Left lobe of liver (tissue), 2 donors: ENCODE measurements around the gene NRSN2. TPM values are rescaled to one million over a fixed set of nuclear protein-coding genes. Genes with fewer than 3 reads are reported as not detected.
"Not testable (repeated sequence)": the region's sequence is repeated elsewhere in the genome, so short reads cannot be mapped to it uniquely, and the experiment has no call there.

Experiments used
- ATAC-seq: fragments of 200-7000 bp; cut with Tn5 transposase; one replicate; pipeline ENCODE4 v1.9.1; 2020; ENCODE audit warnings: mild to moderate bottlenecking, moderate library complexity
- DNase-seq: peaks from one replicate; pipeline ENCODE4 v3.0.0-alpha.2; 2020; ENCODE audit warnings: low spot score
- total RNA-seq: library from RNA; stranded (reverse); gene quantifications from one replicate; pipeline ENCODE4 v1.2.1, GENCODE V29; 2021
- donor health status: DM: no; HTN: no; CAD: no; lungs with moderate emphysema.
- donor health status: DM: no; HTN: yes; CAD: no.

Gene NRSN2
- total RNA-seq, 1 donor from 2014 or later: 3.1 TPM

- peak; percentile 93 for DNase-seq
- peak; percentile 79 for ATAC-seq
Measured at GRCh38 chr20:324177-325044, 22.5 kb upstream of the NRSN2 start.

GRCh38 chr20:325045-325888 lies 21.6 kb upstream of the NRSN2 start, which contains the start of gene SOX12:
TSS of gene SOX12 (plus strand) at chr20:325552. CDS start at chr20:325925, 373 bp downstream.
- DNase-seq (peak; percentile 98), ATAC-seq (peak; percentile 73)

GRCh38 chr20:325889-326644 lies 20.8 kb upstream of the NRSN2 start:
- DNase-seq (peak; percentile 67), ATAC-seq (no peak)

- ATAC-seq (no peak), DNase-seq (peak; percentile 52)
Measured at GRCh38 chr20:326645-327185, 20.2 kb upstream of the NRSN2 start.

GRCh38 chr20:327186-328026 lies 19.5 kb upstream of the NRSN2 start:
- DNase-seq: peak; percentile 78
- ATAC-seq: peak; percentile 50

GRCh38 chr20:328027-328974 lies 18.6 kb upstream of the NRSN2 start:
- no peak for DNase-seq
- no peak for ATAC-seq

GRCh38 chr20:328975-329695 lies 17.8 kb upstream of the NRSN2 start:
- no peak for ATAC-seq
- no peak for DNase-seq

- ATAC-seq: no peak
- DNase-seq: no peak
Measured at GRCh38 chr20:329851-330232, 17.1 kb upstream of the NRSN2 start.

- ATAC-seq (peak; percentile 36), DNase-seq (no peak)
Measured at GRCh38 chr20:330233-331149, 16.4 kb upstream of the NRSN2 start.

- ATAC-seq: no peak
- DNase-seq: no peak
Measured at GRCh38 chr20:334578-334977, 12.3 kb upstream of the NRSN2 start.

- ATAC-seq: not testable (repeated sequence)
Measured at GRCh38 chr20:336040-336439, 10.9 kb upstream of the NRSN2 start.

GRCh38 chr20:341682-342081 lies 5.2 kb upstream of the NRSN2 start:
- no peak for DNase-seq
- ATAC-seq: no peak

More at GRCh38 chr20:336040-336439, 10.9 kb upstream of the NRSN2 start:
- DNase-seq: not testable (repeated sequence)

- ATAC-seq: no peak
- no peak for DNase-seq
Measured at GRCh38 chr20:343107-343506, 3.8 kb upstream of the NRSN2 start.

GRCh38 chr20:346033-346639 lies 775 bp upstream of the NRSN2 start:
- ATAC-seq (no peak), DNase-seq (no peak)

GRCh38 chr20:347317-347639 lies 367 bp downstream of the NRSN2 start:
- no peak for DNase-seq
- ATAC-seq: no peak

- DNase-seq: peak; percentile 69
Measured at GRCh38 chr20:347640-348484, 951 bp downstream of the NRSN2 start.

More at GRCh38 chr20:347640-348484, 951 bp downstream of the NRSN2 start:
- ATAC-seq: peak; percentile 68
